Loucy (cell line): ENCODE data around the gene OGFRL1.

Experiments
- H2AFZ ChIP-seq: fragments of 200-600 bp; sonication (generic); 2 replicates; pipeline ENCODE4 v1.6.0; 2016; ENCODE audit warnings: antibody characterized with exemption, mild to moderate bottlenecking, low read length, moderate library complexity
- H3F3A ChIP-seq: fragments of 200-600 bp; 2 replicates; pipeline ENCODE4 v1.6.0; 2016; ENCODE audit warnings: antibody characterized with exemption, low read depth, mild to moderate bottlenecking
- H3K27me3 ChIP-seq: fragments of 200-600 bp; sonication (generic); 2 replicates; pipeline ENCODE4 v1.6.1; 2014; ENCODE audit warnings: low read length, mild to moderate bottlenecking; ENCODE audit not compliant: insufficient read depth, poor library complexity, severe bottlenecking
- H3K36me3 ChIP-seq: fragments of 200-600 bp; sonication (generic); 2 replicates; pipeline ENCODE4 v1.6.1; 2016; ENCODE audit warnings: low read length; ENCODE audit not compliant: insufficient read depth
- H3K4me1 ChIP-seq: fragments of 200-600 bp; sonication (generic); 2 replicates; pipeline ENCODE4 v1.5.1; 2014; ENCODE audit warnings: low read length, mild to moderate bottlenecking; ENCODE audit not compliant: insufficient read depth, poor library complexity, severe bottlenecking
- H3K4me2 ChIP-seq: fragments of 200-600 bp; sonication (generic); 2 replicates; pipeline ENCODE4 v1.6.0; 2014; ENCODE audit warnings: antibody characterized with exemption, low read length, low read depth, mild to moderate bottlenecking; ENCODE audit not compliant: poor library complexity, severe bottlenecking
- H3K4me3 ChIP-seq: fragments of 200-600 bp; sonication (generic); 2 replicates; pipeline ENCODE4 v1.5.1; 2014; ENCODE audit warnings: low read length, mild to moderate bottlenecking, mixed read lengths; ENCODE audit not compliant: poor library complexity, severe bottlenecking
- H3K79me2 ChIP-seq: fragments of 200-600 bp; sonication (generic); 2 replicates; pipeline ENCODE4 v1.6.1; 2014; ENCODE audit warnings: low read length; ENCODE audit not compliant: insufficient read depth
- H3K9ac ChIP-seq: fragments of 200-600 bp; sonication (generic); 2 replicates; pipeline ENCODE4 v1.6.0; 2014; ENCODE audit warnings: mild to moderate bottlenecking, low read depth, low read length, moderate library complexity; ENCODE audit not compliant: poor library complexity, severe bottlenecking
- H3K9me2 ChIP-seq: fragments of 200-600 bp; sonication (generic); replicated peaks from 2 replicates; pipeline ENCODE4 v1.6.1; 2016; ENCODE audit warnings: low read depth, low read length, mixed read lengths
- H3K9me3 ChIP-seq: fragments of 200-600 bp; sonication (generic); 2 replicates; pipeline ENCODE4 v1.6.1; 2014; ENCODE audit warnings: mild to moderate bottlenecking, antibody characterized with exemption, low read length, low read depth; ENCODE audit not compliant: insufficient read depth
- H4K20me1 ChIP-seq: fragments of 200-600 bp; sonication (generic); 2 replicates; pipeline ENCODE4 v1.6.0; 2014; ENCODE audit warnings: antibody characterized with exemption, low read length, mild to moderate bottlenecking; ENCODE audit not compliant: insufficient read depth, poor library complexity, severe bottlenecking
- EZH2phosphoT487 ChIP-seq: fragments of 200-600 bp; IDR thresholded peaks from 2 replicates; pipeline ENCODE4 v1.6.1; 2018; ENCODE audit warnings: antibody characterized with exemption, mild to moderate bottlenecking, moderate library complexity, borderline replicate concordance
- TF ChIP-seq, protein P1 (sequence below): fragments of 200-600 bp; sonication (generic); conservative IDR thresholded peaks from 2 replicates; pipeline ENCODE4 v1.5.1; 2014; ENCODE audit warnings: mild to moderate bottlenecking, antibody characterized with exemption, low read length

The OGFRL1 gene

GRCh38 chr6:71294121-71294523, 5.5 kb downstream of the OGFRL1 start:
- Histone ChIP-seq H3F3A (no peaks in the 10 kb centered on the region), H3K4me2 (peak overlapping the region; percentile 74), H3K9me2 (no peaks in the 10 kb centered on the region), H2AFZ (no peak overlapping the region), H3K79me2 (peaks cover 25% of the 10 kb centered on the region), H4K20me1 (no peaks in the 10 kb centered on the region), H3K9ac (no peak overlapping the region), H3K4me1 (peaks cover 40% of the 10 kb centered on the region), H3K27me3 (no peaks in the 10 kb centered on the region), H3K4me3 (no peak overlapping the region), H3K9me3 (no peaks in the 10 kb centered on the region), H3K36me3 (peaks cover 6% of the 10 kb centered on the region; the same call in 1 of the 2 replicates)
- TF ChIP-seq, protein P1, sequence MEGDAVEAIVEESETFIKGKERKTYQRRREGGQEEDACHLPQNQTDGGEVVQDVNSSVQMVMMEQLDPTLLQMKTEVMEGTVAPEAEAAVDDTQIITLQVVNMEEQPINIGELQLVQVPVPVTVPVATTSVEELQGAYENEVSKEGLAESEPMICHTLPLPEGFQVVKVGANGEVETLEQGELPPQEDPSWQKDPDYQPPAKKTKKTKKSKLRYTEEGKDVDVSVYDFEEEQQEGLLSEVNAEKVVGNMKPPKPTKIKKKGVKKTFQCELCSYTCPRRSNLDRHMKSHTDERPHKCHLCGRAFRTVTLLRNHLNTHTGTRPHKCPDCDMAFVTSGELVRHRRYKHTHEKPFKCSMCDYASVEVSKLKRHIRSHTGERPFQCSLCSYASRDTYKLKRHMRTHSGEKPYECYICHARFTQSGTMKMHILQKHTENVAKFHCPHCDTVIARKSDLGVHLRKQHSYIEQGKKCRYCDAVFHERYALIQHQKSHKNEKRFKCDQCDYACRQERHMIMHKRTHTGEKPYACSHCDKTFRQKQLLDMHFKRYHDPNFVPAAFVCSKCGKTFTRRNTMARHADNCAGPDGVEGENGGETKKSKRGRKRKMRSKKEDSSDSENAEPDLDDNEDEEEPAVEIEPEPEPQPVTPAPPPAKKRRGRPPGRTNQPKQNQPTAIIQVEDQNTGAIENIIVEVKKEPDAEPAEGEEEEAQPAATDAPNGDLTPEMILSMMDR: no peak
- TF ChIP-seq EZH2phosphoT487: no peak

GRCh38 chr6:71298459-71298858, 9.8 kb downstream of the OGFRL1 start:
- Histone ChIP-seq H2AFZ (no peak overlapping the region), H3K36me3 (peaks cover 18% of the 10 kb centered on the region; the same call in 1 of the 2 replicates), H3F3A (no peaks in the 10 kb centered on the region), H3K4me1 (peaks cover 7% of the 10 kb centered on the region), H3K79me2 (0 out of 2 replicates have a peak, but pooled peaks cover under 1% of the 10 kb centered on the region), H4K20me1 (no peaks in the 10 kb centered on the region), H3K4me3 (no peak overlapping the region), H3K9ac (no peak overlapping the region), H3K9me3 (no peaks in the 10 kb centered on the region), H3K4me2 (no peak overlapping the region), H3K9me2 (no peaks in the 10 kb centered on the region), H3K27me3 (no peaks in the 10 kb centered on the region)
- TF ChIP-seq EZH2phosphoT487: no peak
- TF ChIP-seq, protein P1: no peak

DNA sequence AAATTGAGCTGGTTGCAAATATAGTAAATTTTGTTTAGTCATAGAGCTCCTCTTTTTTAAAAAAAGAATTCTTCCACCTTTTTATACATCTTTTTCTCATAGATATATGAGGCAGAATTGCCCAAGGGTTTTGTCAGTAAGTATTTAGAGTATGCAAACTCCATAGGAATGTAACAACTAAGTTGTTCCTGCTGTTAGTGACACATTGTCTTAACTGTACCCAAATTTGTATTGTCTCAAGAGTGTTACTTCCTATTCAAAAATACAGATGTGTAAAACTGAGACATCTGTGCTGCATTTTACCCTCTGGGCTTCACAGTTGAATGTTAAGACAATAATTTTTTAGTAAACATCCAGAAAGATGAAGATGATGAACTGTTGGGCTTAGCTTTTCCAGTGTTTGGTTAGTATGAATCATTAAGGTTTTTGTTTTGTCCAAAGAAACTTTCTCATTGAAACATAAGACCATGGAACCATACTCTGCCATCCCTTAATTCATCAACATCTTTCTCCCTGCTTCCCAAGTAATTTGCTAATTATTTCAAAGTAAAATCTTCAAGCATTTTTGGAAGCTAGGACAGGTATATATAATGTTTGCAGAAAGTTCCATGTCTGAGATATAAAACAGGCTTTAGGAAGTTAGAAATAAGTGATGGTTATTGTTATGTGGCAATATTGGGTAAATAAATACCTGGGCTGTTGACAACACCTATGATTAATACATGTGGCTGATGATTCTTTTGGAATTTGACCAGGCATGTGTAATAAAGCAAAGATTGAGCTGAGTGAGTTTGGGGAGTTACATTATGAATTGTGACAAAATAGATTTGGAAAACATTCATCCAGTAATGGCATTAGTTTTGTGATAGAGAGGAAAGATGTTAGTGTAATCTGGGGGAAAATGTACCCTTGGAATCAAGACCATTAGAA, 11.2 kb downstream of the OGFRL1 start:
- Histone ChIP-seq H3K27me3 (no peaks in the 10 kb centered on the region), H3F3A (no peaks in the 10 kb centered on the region), H3K79me2 (no peaks in the 10 kb centered on the region), H3K36me3 (peaks cover 13% of the 10 kb centered on the region; the same call in 1 of the 2 replicates), H2AFZ (no peak overlapping the region), H3K4me1 (no peaks in the 10 kb centered on the region), H3K4me3 (no peak overlapping the region), H3K9ac (no peak overlapping the region), H3K9me3 (no peaks in the 10 kb centered on the region), H3K9me2 (no peaks in the 10 kb centered on the region), H4K20me1 (no peaks in the 10 kb centered on the region), H3K4me2 (no peak overlapping the region)
- TF ChIP-seq EZH2phosphoT487: no peak
- TF ChIP-seq, protein P1: no peak
